Suprapubic skin (tissue), 3 donors: ENCODE measurements around the gene ZNF436.

ENCODE experiments used
- POLR2A ChIP-seq, 2 donors: fragments of 450-650 bp; IDR thresholded peaks; one replicate each; pipeline ENCODE4 v1.6.1; 2017; ENCODE audit warnings: antibody characterized with exemption in 2 of 2, mild to moderate bottlenecking in 2 of 2, moderate library complexity in 2 of 2
- TF ChIP-seq, protein P1 (sequence below), 2 donors: fragments of 200-600 bp in 1 of 2; fragments of 450-650 bp in 1 of 2; sonication (generic) in 1 of 2; IDR thresholded peaks; one replicate each; pipeline ENCODE4 v1.5.1; 2016 to 2019; ENCODE audit warnings: antibody characterized with exemption in 2 of 2, mild to moderate bottlenecking in 1 of 2, moderate library complexity in 1 of 2

DNA sequence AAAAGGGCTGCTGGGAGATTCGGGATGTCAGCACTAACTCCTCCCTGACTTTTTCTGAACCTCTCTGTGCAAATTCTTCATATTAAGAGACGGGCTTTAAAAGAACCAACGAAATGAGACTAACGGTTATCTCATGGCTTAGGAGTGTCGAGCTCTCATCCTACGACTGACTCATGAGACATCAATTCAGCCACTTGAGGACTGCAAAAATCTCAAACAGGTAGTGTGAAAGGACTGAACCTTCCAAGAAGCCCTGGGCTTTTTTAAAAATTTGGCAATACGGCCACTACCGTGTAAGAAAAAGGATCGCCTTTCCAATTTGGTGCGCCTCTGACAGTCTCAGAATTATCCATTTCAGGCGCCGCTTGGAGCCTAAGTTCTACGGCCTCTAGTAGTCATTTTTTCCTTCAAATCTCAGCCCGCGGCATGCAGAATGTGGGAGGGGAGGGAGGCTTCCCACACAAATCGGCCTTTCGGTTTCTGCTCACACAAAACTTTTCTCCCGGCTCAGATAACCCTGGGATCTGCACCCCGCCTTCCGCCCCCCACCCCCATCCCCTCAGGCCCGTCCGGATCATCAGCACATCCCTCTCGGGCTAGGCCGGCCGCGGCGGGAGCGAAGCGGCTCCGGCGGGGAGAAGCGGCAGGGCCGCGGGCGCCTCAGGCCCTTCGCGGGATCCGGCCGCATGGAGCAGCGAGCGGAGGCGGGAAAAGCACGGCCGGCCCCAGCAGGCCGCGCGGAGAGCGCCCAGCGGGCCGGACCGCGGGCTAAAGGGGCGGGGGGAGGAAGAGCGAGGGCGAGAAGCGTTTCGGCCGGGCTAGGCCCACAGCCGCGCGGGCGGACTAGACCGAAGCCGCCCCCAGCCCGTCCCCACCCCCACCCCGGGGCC, 26.2 kb downstream of the ZNF436 start:
- TF ChIP-seq, protein P1, sequence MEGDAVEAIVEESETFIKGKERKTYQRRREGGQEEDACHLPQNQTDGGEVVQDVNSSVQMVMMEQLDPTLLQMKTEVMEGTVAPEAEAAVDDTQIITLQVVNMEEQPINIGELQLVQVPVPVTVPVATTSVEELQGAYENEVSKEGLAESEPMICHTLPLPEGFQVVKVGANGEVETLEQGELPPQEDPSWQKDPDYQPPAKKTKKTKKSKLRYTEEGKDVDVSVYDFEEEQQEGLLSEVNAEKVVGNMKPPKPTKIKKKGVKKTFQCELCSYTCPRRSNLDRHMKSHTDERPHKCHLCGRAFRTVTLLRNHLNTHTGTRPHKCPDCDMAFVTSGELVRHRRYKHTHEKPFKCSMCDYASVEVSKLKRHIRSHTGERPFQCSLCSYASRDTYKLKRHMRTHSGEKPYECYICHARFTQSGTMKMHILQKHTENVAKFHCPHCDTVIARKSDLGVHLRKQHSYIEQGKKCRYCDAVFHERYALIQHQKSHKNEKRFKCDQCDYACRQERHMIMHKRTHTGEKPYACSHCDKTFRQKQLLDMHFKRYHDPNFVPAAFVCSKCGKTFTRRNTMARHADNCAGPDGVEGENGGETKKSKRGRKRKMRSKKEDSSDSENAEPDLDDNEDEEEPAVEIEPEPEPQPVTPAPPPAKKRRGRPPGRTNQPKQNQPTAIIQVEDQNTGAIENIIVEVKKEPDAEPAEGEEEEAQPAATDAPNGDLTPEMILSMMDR (IDR thresholded peaks at IDR 0.05) = no peak
- TF ChIP-seq POLR2A (IDR thresholded peaks at IDR 0.05) = no peak
